ENCODE results near the gene SELENOP.

- TF ChIP-seq POLR2A (IDR thresholded peaks at IDR 0.05; ENCODE audit: low read depth) (no peak), CTCF (IDR thresholded peaks at IDR 0.05) (no peak), POLR2AphosphoS5 (IDR thresholded peaks at IDR 0.05) (no peak), EP300 (IDR thresholded peaks at IDR 0.05) (no peak)
Measured at GRCh38 chr5:42779083-42779482, 32.6 kb downstream of the SELENOP start.

Data from esophagus muscularis mucosa (tissue), 4 donors.